Mesodermal cell (in vitro differentiated cells): ENCODE results near the gene UNC119B.
A peak's percentile ranks its signal among the peaks of the same experiment; 100 is the strongest.

ENCODE experiments used
- H3K27ac ChIP-seq: 2 replicates; pipeline ENCODE4 v1.7.0; 2013; ENCODE audit warnings: mild to moderate bottlenecking, low read depth, low read length, moderate library complexity; ENCODE audit not compliant: severe bottlenecking
- H3K36me3 ChIP-seq: 2 replicates; pipeline ENCODE4 v1.7.1; 2013; ENCODE audit warnings: mild to moderate bottlenecking, low read length, moderate library complexity; ENCODE audit not compliant: control insufficient read depth, insufficient read depth
- H3K4me1 ChIP-seq: one replicate; pipeline ENCODE4 v1.7.1; 2013; ENCODE audit warnings: mild to moderate bottlenecking, low read length; ENCODE audit not compliant: insufficient read depth, control insufficient read depth, poor library complexity, severe bottlenecking
- H3K4me3 ChIP-seq: 2 replicates; pipeline ENCODE4 v1.7.0; 2013; ENCODE audit warnings: low read length, control low read depth, mild to moderate bottlenecking; ENCODE audit not compliant: insufficient read depth, poor library complexity, severe bottlenecking; ENCODE audit errors: extremely low read depth
- H3K9me3 ChIP-seq: 2 replicates; pipeline ENCODE4 v1.7.1; 2013; ENCODE audit warnings: mild to moderate bottlenecking, low read length, moderate library complexity; ENCODE audit not compliant: control insufficient read depth
- WGBS, 2 experiments: methylation state at CpG; one replicate each; pipeline ENCODE4 v1.1.5; 2013; ENCODE audit warnings: missing lambda C conversion rate in 2 of 2; ENCODE audit not compliant: insufficient coverage in 2 of 2; 5-methylcytosine and 5-hydroxymethylcytosine counted together

Gene UNC119B

GRCh38 chr12:120771097-120771496 is 60.8 kb downstream of the UNC119B start:
- no peaks in the 10 kb centered on the region for H3K9me3 ChIP-seq
- peak overlapping the region; percentile 52 for H3K27ac ChIP-seq
- peaks cover 5% of the 10 kb centered on the region for H3K4me1 ChIP-seq
- peaks cover 41% of the 10 kb centered on the region for H3K36me3 ChIP-seq
- H3K4me3 ChIP-seq = no peak overlapping the region
- WGBS, 2 experiments = 65 to 72% methylated on average over 10 to 11 of the region's 11 CpGs
